Neural cell (in vitro differentiated cells): ENCODE data around the gene SERPINB10. TPM values are rescaled to one million over a fixed set of nuclear protein-coding genes. Genes with fewer than 3 reads are reported as not detected.

Experiments used
- H2AFZ ChIP-seq: fragments of 200-600, 300-800 bp; sonication (generic), shearing (Covaris generic); 2 replicates; pipeline ENCODE4 v1.6.0; 2014; ENCODE audit warnings: low read depth, mild to moderate bottlenecking, antibody characterized with exemption, low read length, moderate library complexity
- H3F3A ChIP-seq: fragments of 200-600 bp; shearing (Covaris generic); 2 replicates; pipeline ENCODE4 v1.6.1; 2016; ENCODE audit warnings: mild to moderate bottlenecking, moderate library complexity, mixed read lengths, antibody characterized with exemption, low read length; ENCODE audit not compliant: insufficient read depth, poor library complexity, severe bottlenecking
- H3K27ac ChIP-seq: fragments of 200-600, 300-800 bp; sonication (generic), shearing (Covaris generic); 2 replicates; pipeline ENCODE4 v1.5.1; 2014; ENCODE audit warnings: mild to moderate bottlenecking, low read length, moderate library complexity
- H3K27me3 ChIP-seq: fragments of 300-800, 200-600 bp; sonication (generic), shearing (Covaris generic); 2 replicates; pipeline ENCODE4 v1.6.0; 2014; ENCODE audit warnings: mild to moderate bottlenecking, low read depth, low read length, moderate library complexity; ENCODE audit not compliant: insufficient read depth
- H3K36me3 ChIP-seq: fragments of 300-800, 200-600 bp; sonication (generic), shearing (Covaris generic); 2 replicates; pipeline ENCODE4 v1.5.1; 2014; ENCODE audit warnings: mild to moderate bottlenecking, antibody characterized with exemption, low read length, moderate library complexity; ENCODE audit not compliant: insufficient read depth
- H3K4me2 ChIP-seq: fragments of 300-800, 200-600 bp; sonication (generic), shearing (Covaris generic); 2 replicates; pipeline ENCODE4 v1.6.0; 2014; ENCODE audit warnings: mild to moderate bottlenecking, low read length
- H3K4me3 ChIP-seq: fragments of 300-800, 200-600 bp; sonication (generic), shearing (Covaris generic); 2 replicates; pipeline ENCODE4 v1.5.1; 2014; ENCODE audit warnings: mild to moderate bottlenecking, low read length, moderate library complexity
- H3K79me2 ChIP-seq: fragments of 200-600 bp; shearing (Covaris generic); replicated peaks from 2 replicates; pipeline ENCODE4 v1.6.0; 2014; ENCODE audit warnings: mild to moderate bottlenecking, low read length, moderate library complexity; ENCODE audit not compliant: insufficient read depth
- H3K9ac ChIP-seq: fragments of 300-800, 200-600 bp; sonication (generic), shearing (Covaris generic); 2 replicates; pipeline ENCODE4 v1.6.1; 2016; ENCODE audit warnings: mild to moderate bottlenecking, low read length, mixed read lengths
- H3K9me2 ChIP-seq: fragments of 200-600 bp; shearing (Covaris generic); 2 replicates; pipeline ENCODE4 v1.6.1; 2016; ENCODE audit warnings: mild to moderate bottlenecking, low read length, mixed read lengths; ENCODE audit not compliant: insufficient read depth
- H3K9me3 ChIP-seq: fragments of 200-600, 300-800 bp; sonication (generic), shearing (Covaris generic); 2 replicates; pipeline ENCODE4 v1.6.1; 2016; ENCODE audit warnings: mild to moderate bottlenecking, mixed run types, low read length, moderate library complexity, mixed read lengths
- H4K20me1 ChIP-seq: fragments of 200-600 bp; shearing (Covaris generic); 2 replicates; pipeline ENCODE4 v1.6.1; 2016; ENCODE audit warnings: mild to moderate bottlenecking, mixed run types; ENCODE audit not compliant: insufficient read depth
- CTCF ChIP-seq: fragments of 450-650 bp; IDR thresholded peaks from 2 replicates; pipeline ENCODE4 v1.5.1; 2014; ENCODE audit warnings: antibody characterized with exemption, mild to moderate bottlenecking, moderate library complexity; ENCODE audit not compliant: poor library complexity, severe bottlenecking
- EP300 ChIP-seq: fragments of 450-650 bp; conservative IDR thresholded peaks from 2 replicates; pipeline ENCODE4 v1.6.1; 2014; ENCODE audit warnings: antibody characterized with exemption, mild to moderate bottlenecking, moderate library complexity; ENCODE audit not compliant: poor library complexity, severe bottlenecking
- EZH2 ChIP-seq: fragments of 200-600, 300-800 bp; shearing (Covaris generic), sonication (generic); IDR thresholded peaks from 2 replicates; pipeline ENCODE4 v1.6.1; 2014; ENCODE audit warnings: antibody characterized with exemption, low read length, borderline replicate concordance, mild to moderate bottlenecking; ENCODE audit not compliant: insufficient read depth, poor library complexity, severe bottlenecking
- MXI1 ChIP-seq: fragments of 450-650 bp; conservative IDR thresholded peaks from 2 replicates; pipeline ENCODE4 v1.6.1; 2014; ENCODE audit warnings: antibody characterized with exemption, mild to moderate bottlenecking; ENCODE audit not compliant: poor library complexity, severe bottlenecking
- POLR2AphosphoS5 ChIP-seq: IDR thresholded peaks from 2 replicates; pipeline ENCODE4 v1.6.1; 2012
- RAD21 ChIP-seq: fragments of 450-650 bp; conservative IDR thresholded peaks from 2 replicates; pipeline ENCODE4 v1.6.1; 2014; ENCODE audit warnings: antibody characterized with exemption, mild to moderate bottlenecking, moderate library complexity
- SMC3 ChIP-seq: fragments of 450-650 bp; conservative IDR thresholded peaks from 2 replicates; pipeline ENCODE4 v1.6.1; 2014; ENCODE audit warnings: antibody characterized with exemption, mild to moderate bottlenecking, moderate library complexity; ENCODE audit not compliant: poor library complexity
- TAF1 ChIP-seq: IDR thresholded peaks from 2 replicates; pipeline ENCODE4 v1.6.1; 2012; ENCODE audit warnings: low read depth
- polyA plus RNA-seq: library from polyadenylated mRNA; depleted of rRNA; stranded (reverse); fragments of >200 nt; gene quantifications from 2 replicates; pipeline ENCODE4 v1.2.3, GENCODE V29; 2014
- TF ChIP-seq, protein P1 (sequence below): IDR thresholded peaks from 2 replicates; pipeline ENCODE4 v1.6.1; 2012; ENCODE audit warnings: borderline replicate concordance

Gene SERPINB10
- polyA plus RNA-seq, 1 donor from 2014 or later = not detected

DNA sequence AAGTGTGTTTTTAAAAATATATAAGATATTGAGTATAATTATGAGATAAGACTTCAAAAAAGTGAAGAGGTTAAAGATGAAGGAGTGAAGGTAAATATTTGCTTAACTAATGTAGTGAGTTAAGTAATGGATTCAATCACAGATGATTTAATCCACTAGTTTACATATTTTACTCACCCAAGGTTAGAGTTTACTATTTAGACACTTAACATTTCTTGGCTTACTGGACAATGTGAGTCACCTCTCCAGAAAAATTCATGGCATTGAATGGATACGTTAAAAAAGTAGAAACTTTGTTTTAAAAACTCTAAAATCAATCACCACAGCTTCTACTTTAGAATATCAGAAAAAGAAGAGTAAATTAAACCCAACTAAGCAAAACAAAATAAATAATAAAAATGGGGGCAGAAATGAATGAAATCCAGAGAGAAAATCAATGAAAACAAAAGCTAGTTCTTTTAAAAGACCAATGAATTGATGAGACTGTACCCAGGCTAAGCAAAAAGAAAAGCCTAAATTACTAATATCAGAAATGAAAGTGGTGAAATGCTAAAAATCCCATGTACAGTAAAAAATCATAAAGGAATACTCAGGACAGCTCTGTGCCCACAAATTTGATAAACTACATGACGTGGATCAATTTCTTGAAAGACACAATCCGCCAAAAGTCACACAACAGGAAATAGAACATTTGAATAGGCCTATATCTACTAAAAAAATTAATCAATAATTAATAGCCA is 39.5 kb downstream of the SERPINB10 start:
- TF ChIP-seq, protein P1, sequence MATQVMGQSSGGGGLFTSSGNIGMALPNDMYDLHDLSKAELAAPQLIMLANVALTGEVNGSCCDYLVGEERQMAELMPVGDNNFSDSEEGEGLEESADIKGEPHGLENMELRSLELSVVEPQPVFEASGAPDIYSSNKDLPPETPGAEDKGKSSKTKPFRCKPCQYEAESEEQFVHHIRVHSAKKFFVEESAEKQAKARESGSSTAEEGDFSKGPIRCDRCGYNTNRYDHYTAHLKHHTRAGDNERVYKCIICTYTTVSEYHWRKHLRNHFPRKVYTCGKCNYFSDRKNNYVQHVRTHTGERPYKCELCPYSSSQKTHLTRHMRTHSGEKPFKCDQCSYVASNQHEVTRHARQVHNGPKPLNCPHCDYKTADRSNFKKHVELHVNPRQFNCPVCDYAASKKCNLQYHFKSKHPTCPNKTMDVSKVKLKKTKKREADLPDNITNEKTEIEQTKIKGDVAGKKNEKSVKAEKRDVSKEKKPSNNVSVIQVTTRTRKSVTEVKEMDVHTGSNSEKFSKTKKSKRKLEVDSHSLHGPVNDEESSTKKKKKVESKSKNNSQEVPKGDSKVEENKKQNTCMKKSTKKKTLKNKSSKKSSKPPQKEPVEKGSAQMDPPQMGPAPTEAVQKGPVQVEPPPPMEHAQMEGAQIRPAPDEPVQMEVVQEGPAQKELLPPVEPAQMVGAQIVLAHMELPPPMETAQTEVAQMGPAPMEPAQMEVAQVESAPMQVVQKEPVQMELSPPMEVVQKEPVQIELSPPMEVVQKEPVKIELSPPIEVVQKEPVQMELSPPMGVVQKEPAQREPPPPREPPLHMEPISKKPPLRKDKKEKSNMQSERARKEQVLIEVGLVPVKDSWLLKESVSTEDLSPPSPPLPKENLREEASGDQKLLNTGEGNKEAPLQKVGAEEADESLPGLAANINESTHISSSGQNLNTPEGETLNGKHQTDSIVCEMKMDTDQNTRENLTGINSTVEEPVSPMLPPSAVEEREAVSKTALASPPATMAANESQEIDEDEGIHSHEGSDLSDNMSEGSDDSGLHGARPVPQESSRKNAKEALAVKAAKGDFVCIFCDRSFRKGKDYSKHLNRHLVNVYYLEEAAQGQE = no peak
- Histone ChIP-seq H3K36me3 (no peaks in the 10 kb centered on the region), H4K20me1 (no peaks in the 10 kb centered on the region), H3F3A (no peaks in the 10 kb centered on the region), H3K27ac (no peak overlapping the region), H3K27me3 (peaks cover 15% of the 10 kb centered on the region), H3K79me2 (no peaks in the 10 kb centered on the region), H3K9me3 (no peaks in the 10 kb centered on the region), H3K9ac (no peak overlapping the region), H3K9me2 (no peaks in the 10 kb centered on the region), H2AFZ (no peak overlapping the region), H3K4me3 (no peak overlapping the region), H3K4me2 (no peak overlapping the region)

GRCh38 chr18:63949068-63949737 is 41.4 kb downstream of the SERPINB10 start, which contains the start of gene HMSD:
TSS of gene HMSD (plus strand) at chr18:63949301. CDS start at chr18:63953456, 4,155 bp downstream.
- H3K27ac ChIP-seq = no peak within 1 kb of the TSS
- no peaks in the 10 kb centered on the region for H3K36me3 ChIP-seq

More at GRCh38 chr18:63949068-63949737, 41.4 kb downstream of the SERPINB10 start, which contains the start of gene HMSD:
- TF ChIP-seq POLR2AphosphoS5 (no peak), EP300 (no peak), MXI1 (no peak), EZH2 (no peak), SMC3 (no peak), CTCF (no peak), TAF1 (no peak), RAD21 (no peak)
- TF ChIP-seq, protein P1 = no peak
- no peaks in the 10 kb centered on the region for H3F3A ChIP-seq
- no peak within 1 kb of the TSS for H3K4me2 ChIP-seq
- no peak within 1 kb of the TSS for H3K4me3 ChIP-seq
- H3K9me2 ChIP-seq = no peaks in the 10 kb centered on the region
- H3K79me2 ChIP-seq = no peaks in the 10 kb centered on the region
- H3K9me3 ChIP-seq = no peaks in the 10 kb centered on the region
- H4K20me1 ChIP-seq = no peaks in the 10 kb centered on the region
- no peak within 1 kb of the TSS for H2AFZ ChIP-seq
- H3K9ac ChIP-seq = no peak within 1 kb of the TSS
- peaks cover 15% of the 10 kb centered on the region for H3K27me3 ChIP-seq
